Uterus (tissue), 2 donors: ENCODE data around the gene PCSK4.

Experiments used
- CTCF ChIP-seq, 4 experiments: fragments of 200-600 bp in 2 of 4; fragments of 450-650 bp in 2 of 4; sonication (generic) in 2 of 4; IDR thresholded peaks; one replicate each; pipeline ENCODE4 v1.5.1; 2016 to 2019; ENCODE audit warnings: antibody characterized with exemption in 4 of 4, mild to moderate bottlenecking in 2 of 4, moderate library complexity in 1 of 4
- POLR2A ChIP-seq, 2 donors: fragments of 450-650 bp; IDR thresholded peaks; one replicate each; pipeline ENCODE4 v1.6.1; 2016; ENCODE audit warnings: antibody characterized with exemption in 2 of 2, mild to moderate bottlenecking in 1 of 2, moderate library complexity in 1 of 2

GRCh38 chr19:1508507-1508856 lies 18.3 kb upstream of the PCSK4 start:
- TF ChIP-seq CTCF (IDR thresholded peaks at IDR 0.05) (no peak), POLR2A (IDR thresholded peaks at IDR 0.05) (no peak)
